Activated CD8-positive, alpha-beta memory T cell treated with anti-CD3 and anti-CD28 coated beads for 24 hours (primary cell): Measurements from ENCODE around the gene KRT78.
"Not testable (repeated sequence)": the region's sequence is repeated elsewhere in the genome, so short reads cannot be mapped to it uniquely, and the experiment has no call there.

Experiments
- DNase-seq: peaks from one replicate; pipeline ENCODE4 v3.0.0-alpha.2; 2020

KRT78 gene

GRCh38 chr12:52795694-52796428 is 52.9 kb downstream of the KRT78 start, which contains the start of gene KRT3:
TSS of gene KRT3 (minus strand) at chr12:52796117. CDS start at chr12:52796042, 75 bp downstream.
- no peak for DNase-seq

GRCh38 chr12:52795332-52795674 is 53.5 kb downstream of the KRT78 start:
- DNase-seq, result not testable (repeated sequence)

DNA sequence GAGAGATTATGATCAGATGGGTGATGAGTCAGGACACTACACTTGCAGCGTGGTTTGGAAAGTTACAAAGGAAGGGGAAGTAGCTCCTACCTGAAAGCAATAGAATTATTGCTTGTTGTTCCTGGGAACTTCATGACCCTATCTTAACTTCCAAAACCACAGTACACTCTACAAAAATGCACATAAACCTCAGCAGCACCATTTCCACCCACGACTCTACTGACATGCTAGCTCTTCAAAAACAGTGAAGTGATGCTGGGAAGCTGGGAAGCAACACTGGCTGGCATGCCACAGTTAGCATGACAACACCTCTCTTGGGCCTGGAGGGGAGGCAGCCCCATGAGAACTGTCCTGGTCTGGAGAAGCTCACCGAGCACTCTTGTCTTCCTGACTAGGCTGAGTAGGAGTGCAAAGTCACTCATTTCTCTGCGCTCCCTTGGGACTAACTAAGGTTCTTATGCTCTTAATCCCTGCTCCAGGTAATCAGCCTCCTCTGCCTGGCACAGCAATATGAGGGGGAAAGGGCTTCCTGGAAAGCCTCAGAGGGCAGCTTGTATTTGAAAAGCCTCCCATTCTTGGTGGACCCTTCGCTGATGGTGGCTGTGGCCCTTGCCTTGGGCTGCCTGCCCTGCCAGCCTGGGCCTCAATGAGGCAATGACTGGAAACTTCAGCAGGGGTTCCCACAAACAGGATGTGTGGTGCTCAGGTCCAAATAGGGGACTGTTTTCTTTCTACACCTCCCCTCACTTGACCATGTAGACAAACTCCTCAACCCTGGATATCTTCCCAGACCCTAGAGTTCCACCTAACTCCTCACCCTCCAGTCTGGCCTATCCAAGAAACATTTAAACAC is 54.1 kb downstream of the KRT78 start:
- no peak for DNase-seq

- DNase-seq, result no peak
Measured at GRCh38 chr12:52792185-52793029, 56.4 kb downstream of the KRT78 start.

DNA sequence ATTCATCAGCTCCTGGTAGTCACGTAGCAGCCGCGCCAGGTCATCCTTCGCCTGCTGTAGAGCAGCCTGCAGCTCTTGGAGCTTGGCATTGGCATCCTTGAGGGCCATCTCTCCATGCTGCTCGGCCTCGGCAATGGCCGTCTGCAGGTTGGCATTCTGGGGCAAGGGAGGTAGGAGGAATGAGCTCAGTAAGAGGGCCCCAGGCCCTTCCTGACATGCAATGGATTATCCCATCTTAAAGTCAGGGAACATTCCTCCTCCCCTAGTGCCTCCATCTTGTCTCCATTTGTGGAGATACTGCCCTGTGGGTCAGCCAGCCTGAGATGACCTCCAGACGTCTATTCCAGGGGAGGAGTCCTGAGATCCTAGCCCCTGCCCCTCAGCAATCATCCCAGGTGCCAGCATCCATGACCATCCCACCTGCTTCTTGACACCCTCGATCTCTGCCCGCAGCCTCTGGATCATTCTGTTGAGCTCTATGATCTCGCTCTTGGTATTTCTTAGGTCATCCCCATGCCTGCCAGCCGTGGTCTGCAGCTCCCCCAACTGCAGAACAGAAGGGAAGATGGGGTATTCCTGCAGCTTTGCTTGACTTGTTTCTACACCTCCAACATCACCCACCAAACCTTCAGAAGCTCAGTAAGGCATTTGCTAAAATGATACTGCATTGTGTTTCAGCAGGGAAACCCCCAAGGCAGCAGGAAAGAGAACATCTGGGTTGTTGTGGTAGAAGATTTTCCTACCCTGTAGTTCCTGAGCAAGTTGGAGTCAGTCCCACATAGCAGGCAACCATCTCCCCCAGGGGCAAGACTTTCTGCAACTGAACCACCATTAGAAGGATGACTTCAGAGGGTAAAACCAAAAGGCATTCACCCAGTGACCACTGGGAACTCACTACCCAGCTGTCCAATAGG is 57.3 kb downstream of the KRT78 start:
- no peak for DNase-seq

- DNase-seq, result no peak
Measured at GRCh38 chr12:52790427-52791270, 58.1 kb downstream of the KRT78 start.

DNA sequence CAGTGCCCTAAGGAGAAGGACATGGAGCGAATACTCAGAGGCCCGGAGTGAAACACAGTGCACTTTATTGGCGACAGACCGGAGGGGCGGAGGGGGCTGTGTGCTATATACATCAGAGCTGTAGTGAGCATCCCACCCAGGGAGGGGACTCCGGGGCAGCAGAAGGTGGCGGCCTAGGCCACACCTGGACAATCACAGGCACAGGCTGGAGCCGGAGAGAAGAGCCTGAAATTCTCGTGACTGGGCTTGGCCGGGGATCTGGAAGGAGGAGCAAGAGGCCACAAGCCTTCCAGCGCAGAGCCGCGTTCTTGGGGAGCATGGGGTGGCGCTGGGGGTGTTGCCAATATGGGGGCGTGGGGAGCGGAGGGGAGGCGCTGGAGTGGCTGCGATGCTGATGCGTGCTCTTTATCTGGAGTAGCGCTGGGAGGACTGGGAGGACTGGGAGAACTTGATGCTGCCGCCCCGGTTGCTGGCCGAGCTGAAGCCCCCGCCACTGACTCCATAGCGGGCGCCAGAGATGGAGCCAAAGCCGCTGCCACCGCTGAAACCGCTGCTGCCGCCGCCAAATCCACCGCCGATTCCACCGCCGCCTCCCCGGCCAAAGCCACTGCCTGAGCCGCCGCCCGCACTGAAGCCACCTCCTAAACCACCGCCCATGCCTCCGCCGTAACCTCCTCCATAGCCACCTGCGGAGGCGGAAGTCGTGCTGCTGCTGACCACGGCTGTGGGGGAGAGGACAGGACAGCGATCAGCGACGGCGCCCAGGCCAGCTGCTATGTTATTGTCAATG is 59.0 kb downstream of the KRT78 start:
- DNase-seq, result no peak

DNA sequence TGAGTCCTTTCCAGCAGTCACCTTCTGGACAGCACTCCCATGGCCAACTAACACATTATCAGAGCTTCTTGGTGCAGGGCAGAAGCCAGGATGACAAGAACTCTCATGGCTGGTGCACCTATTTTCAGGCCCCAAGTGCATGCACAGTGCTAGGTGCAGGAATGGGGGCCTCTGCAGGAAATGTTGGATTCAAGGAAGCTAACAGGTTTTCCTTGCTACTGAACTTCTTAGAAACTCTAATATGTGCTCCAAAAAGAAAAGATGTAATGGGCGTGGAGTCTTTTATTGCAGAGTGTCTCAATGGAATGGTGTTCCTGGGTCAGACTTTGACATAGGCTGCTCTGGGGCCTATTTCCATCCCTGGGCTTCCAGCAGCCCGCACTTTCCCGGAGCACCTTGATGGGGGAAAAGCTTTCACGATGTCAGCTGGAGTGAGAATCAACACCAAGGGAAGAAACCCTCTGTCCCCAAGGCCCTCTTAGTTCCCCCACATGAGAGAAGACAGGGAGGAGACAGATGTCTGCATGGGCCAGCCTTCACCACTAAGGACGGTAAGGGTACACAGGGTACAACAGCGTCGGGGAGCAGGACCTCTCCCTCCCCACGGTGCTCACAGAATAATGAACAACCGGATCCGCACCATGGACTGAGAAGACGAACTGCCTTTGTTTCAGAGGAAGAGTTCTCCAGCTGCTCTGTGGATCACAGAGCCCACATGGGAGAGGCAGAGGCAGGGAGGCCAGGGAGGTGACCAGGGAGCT is 59.7 kb downstream of the KRT78 start:
- no peak for DNase-seq

DNA sequence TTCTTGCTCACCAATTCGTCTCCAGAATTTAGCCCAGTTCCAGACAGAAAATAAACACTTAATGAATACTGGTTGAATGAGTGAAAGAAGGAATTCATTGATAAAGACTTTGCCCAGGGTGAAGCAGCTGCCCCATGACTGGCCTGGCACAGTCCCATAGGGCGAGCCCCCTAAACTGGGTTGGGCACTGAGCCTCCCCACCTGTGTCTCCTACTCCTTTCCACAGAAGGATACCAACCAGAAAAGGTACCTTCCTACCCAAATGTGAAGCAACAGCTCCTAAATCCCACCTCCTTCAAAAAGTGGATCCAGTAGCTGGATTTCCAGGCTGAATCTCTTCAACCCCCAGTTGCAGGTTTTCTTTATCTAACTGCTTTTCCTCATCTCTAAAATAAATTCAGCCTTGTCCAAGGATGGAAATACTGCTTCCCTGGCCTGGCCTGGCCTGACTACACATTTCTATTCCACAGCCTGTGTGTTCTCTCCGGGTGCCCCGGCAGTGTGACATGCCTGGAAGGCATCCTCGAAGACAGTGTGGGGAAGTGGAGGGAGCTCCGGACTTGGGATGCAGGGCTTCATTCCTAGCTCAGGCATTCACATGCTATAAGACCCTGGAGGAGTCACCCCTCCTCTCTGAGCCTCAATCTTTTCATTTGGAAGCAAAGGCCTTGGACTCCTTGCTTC is 60.5 kb downstream of the KRT78 start:
- no peak for DNase-seq
